ENCODE measurements around the gene LGR5.

Gene LGR5

DNA sequence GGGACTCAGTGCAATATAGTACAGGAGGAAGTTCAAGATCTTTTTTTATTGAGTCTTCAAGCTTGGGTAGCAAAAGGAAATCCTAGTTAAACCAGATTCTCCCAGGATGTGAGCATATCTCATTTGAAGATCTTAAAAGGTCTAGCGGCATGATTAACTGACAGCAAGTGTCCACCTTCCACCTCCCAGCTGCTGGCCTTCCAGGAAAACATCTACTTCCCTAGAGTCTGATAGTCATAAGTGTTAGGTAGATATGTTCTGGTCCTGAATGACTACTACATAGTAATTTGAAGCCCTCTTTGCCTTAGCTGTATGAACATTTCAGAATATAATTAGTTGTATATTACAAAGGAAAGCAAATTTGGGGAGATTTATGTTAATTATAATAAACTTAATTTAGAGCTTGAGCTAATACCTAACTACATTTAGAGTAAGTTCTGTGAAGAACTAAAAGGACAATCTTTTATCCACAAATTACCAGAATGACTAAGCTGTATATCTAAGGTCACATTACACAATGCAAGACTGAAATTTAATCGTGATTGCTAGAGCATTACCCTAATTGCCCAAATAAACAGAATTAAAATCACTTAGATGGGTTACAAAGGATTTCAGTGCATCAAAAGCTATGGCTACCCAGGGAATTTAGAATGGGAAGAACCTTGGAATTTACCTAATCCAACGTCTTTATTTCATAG is 9.9 kb downstream of the LGR5 start:
- Mint-ChIP-seq H3K4me1 (no peaks in the 10 kb centered on the region), H3K9me3 (no peaks in the 10 kb centered on the region), H3K36me3 (ENCODE audit: low read depth) (no peaks in the 10 kb centered on the region), H3K27ac (no peak overlapping the region), H3K27me3 (peaks cover 14% of the 10 kb centered on the region), H3K4me3 (no peak overlapping the region)
- no peak for DNase-seq
- ATAC-seq, result no peak

DNA sequence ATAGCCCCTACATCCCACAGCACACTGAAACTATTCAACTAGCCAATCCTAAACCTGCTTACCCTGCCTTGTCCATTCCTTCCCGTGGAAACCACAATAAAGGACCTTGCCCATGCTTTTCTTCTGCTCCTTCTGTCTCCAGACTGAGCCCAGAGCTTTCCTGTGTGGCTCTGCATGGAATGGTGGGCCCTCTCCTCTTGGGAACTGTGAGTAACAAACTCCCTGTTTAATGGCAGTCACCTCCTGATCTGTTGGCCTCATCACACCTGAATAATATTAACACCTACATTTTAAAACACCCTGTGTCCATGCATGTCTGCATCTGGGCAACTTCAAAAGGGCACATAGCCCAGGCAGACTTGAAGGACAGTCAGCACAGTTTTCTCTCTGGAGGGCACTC is 12.4 kb downstream of the LGR5 start:
- no peaks in the 10 kb centered on the region for H3K36me3 Mint-ChIP-seq (ENCODE audit: low read depth)
- no peaks in the 10 kb centered on the region for H3K9me3 Mint-ChIP-seq
- H3K4me3 Mint-ChIP-seq, result no peak overlapping the region
- peaks cover 11% of the 10 kb centered on the region for H3K27me3 Mint-ChIP-seq
- DNase-seq (no peak), ATAC-seq (no peak)
- H3K27ac Mint-ChIP-seq, result no peak overlapping the region
- H3K4me1 Mint-ChIP-seq, result no peaks in the 10 kb centered on the region

DNA sequence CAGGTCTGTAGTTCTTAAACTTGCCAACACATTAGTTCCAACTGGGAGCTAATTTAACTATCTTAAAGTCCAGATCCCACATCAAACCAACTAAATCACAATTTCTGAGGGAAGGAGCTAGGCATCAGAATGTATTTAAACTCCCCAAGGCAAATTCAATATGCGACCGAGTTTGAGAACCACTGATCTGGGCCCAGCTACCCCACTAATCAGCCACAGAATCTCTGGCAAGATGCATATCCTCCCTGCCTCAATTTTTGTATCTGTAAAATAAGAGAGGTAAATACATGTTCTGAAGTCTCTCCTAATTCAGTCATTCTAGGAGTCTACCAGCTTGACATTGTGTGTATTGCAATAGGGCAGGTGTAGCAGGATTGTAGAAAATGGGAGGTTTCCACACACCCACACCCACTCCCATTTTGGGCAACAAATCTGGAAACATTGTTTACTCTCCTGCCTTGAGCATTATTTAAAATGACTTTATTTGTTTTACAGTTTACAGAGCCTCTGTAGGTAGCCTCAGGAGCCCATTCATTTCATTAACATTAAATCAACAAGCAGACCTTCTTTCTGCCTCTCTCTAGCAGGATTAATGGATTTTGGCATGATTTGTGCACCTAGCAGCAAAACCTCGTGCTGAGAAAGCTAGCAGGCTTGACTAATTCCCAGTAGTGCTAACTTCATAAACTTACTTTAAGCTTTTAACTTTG is 15.6 kb downstream of the LGR5 start:
- Mint-ChIP-seq H3K9me3 (no peaks in the 10 kb centered on the region), H3K4me3 (no peak overlapping the region), H3K27ac (no peak overlapping the region), H3K4me1 (no peaks in the 10 kb centered on the region), H3K36me3 (ENCODE audit: low read depth) (no peaks in the 10 kb centered on the region), H3K27me3 (peaks cover 5% of the 10 kb centered on the region)
- ATAC-seq (no peak), DNase-seq (no peak)

DNA sequence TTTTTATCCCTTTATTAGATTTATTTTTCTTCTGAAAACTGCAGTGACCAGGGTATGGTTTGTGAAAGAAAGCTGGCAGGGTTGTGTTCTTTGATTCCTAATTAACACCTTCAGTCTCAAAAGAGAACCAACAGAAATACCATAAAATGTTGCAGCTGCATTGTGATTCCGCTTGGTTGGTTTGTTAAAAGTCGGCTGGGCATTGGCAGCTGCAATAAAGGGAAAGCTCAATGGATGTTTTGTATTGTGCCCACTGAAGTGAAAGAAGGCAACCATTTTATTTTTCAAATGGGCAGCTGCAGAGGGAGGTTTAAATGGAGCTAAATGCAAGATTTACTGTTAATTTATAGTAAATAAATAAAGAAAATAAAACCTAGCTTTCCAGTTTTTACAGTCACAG is 16.7 kb downstream of the LGR5 start:
- H3K4me1 Mint-ChIP-seq, result no peaks in the 10 kb centered on the region
- no peak overlapping the region for H3K27ac Mint-ChIP-seq

DNA sequence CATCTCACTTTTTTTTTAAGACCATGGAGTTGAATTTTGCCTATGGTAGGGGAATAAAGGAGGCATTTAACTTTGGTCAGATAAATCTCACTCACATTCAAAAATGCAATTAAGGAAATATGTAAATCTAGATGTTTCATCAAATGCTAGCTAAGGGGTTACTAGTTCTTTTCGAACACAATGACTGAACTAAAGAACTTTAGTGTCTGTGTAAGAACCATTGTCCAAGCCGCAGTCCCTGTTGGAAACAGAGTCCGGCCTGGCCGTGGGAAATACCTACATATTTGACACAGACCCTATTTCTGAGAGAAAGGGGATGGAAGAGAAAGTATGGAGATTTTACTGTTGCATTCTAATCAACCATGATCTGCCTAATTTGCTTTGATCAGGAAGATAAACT is 17.4 kb downstream of the LGR5 start:
- no peak for ATAC-seq
- no peaks in the 10 kb centered on the region for H3K4me1 Mint-ChIP-seq
- no peak overlapping the region for H3K27ac Mint-ChIP-seq
- no peaks in the 10 kb centered on the region for H3K9me3 Mint-ChIP-seq
- peaks cover 5% of the 10 kb centered on the region for H3K27me3 Mint-ChIP-seq
- no peaks in the 10 kb centered on the region for H3K36me3 Mint-ChIP-seq (ENCODE audit: low read depth)
- no peak overlapping the region for H3K4me3 Mint-ChIP-seq
- no peak for DNase-seq

More for the DNA sequence above, 16.7 kb downstream of the LGR5 start:
- Mint-ChIP-seq H3K4me3 (no peak overlapping the region), H3K27me3 (peaks cover 5% of the 10 kb centered on the region), H3K36me3 (ENCODE audit: low read depth) (no peaks in the 10 kb centered on the region), H3K9me3 (no peaks in the 10 kb centered on the region)
- ATAC-seq (no peak), DNase-seq (no peak)

DNA sequence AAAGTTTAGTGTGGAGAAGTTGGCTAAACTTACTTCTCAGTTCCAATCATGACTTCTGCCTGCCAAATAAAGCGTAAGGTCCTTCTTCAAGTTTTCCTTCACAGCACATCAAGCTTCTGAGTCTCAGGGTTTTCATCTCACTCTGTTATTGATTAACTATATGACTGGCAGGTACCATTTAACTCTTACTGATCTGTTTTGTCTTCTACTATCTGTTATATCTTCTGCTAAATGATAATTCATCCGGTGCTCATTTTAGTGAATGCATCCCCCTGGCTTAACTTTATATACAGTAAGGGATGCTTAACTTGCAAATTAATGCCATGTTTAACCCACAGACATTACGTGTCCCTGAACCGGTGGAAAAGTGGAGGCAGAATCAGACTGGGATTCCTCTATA is 20.7 kb downstream of the LGR5 start:
- no peaks in the 10 kb centered on the region for H3K9me3 Mint-ChIP-seq
- H3K4me1 Mint-ChIP-seq, result no peaks in the 10 kb centered on the region
- DNase-seq (no peak), ATAC-seq (no peak)
- H3K36me3 Mint-ChIP-seq (ENCODE audit: low read depth), result no peaks in the 10 kb centered on the region
- peaks cover 4% of the 10 kb centered on the region for H3K27me3 Mint-ChIP-seq
- no peak overlapping the region for H3K4me3 Mint-ChIP-seq
- no peak overlapping the region for H3K27ac Mint-ChIP-seq

DNA sequence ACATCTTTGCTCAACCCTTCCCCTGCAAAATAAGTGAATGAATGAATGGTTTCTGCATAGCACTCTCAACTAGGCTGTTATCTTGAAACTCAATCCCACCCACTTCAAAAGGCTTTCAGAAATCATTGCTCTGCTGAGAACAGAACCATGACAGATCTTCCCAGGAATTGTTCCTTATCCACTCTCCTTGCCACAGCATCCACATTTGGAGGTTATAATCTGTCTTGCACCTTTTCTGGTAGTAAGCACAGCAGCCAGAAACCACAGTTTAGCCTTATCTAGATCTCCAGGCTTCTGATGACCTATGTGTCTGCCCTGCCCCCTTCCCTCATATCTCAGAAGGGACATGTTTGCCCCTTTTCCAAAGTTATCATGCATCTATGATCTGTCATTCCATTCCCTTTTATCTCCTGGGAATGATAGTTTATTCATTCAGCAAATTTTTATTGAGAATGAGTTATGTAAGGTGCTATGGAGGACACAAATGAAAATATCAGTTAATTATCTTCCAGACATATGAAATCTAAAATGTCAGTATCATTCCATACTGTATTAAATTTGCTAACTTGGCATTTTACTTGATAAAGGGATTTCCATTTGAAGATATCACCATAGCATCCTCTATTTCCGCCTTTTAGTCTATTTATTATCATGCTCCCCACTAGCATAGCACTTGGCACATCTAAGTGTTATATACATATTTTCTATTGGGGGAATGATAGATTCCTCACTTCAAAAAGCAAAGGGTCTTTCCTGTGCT is 21.4 kb downstream of the LGR5 start:
- DNase-seq (no peak), ATAC-seq (no peak)
- no peaks in the 10 kb centered on the region for H3K4me1 Mint-ChIP-seq
- H3K9me3 Mint-ChIP-seq, result no peaks in the 10 kb centered on the region
- peaks cover 5% of the 10 kb centered on the region for H3K27me3 Mint-ChIP-seq
- no peak overlapping the region for H3K27ac Mint-ChIP-seq
- H3K4me3 Mint-ChIP-seq, result no peak overlapping the region
- H3K36me3 Mint-ChIP-seq (ENCODE audit: low read depth), result no peaks in the 10 kb centered on the region

DNA sequence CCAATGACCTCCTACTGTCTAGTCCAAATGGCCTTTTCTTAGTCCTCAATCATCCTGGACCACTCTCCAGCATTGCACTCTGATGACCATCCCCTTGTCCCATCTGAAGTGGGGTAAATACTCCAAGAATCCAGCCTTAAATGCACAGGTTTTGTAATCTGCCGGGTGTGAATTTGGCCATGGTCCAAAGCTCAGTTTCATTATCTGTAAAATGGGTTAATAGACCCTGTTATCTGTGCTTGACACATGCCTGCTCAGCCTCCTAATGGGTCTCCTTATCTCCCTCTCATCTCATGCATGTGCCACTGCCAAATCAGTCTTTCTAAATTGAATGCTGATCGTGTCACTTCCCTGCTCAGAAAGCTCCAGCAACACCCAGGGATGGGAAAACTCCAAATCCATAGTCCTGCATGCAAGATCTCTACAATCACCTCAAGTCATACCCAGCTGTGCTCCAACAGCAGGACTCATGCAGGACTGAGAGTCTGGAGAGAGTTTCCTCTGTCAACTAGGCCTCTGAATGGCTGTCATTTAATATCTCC is 22.3 kb downstream of the LGR5 start:
- Mint-ChIP-seq H3K4me3 (no peak overlapping the region), H3K36me3 (ENCODE audit: low read depth) (no peaks in the 10 kb centered on the region), H3K9me3 (no peaks in the 10 kb centered on the region), H3K27ac (no peak overlapping the region), H3K4me1 (no peaks in the 10 kb centered on the region), H3K27me3 (peaks cover 5% of the 10 kb centered on the region)
- DNase-seq, result no peak
- ATAC-seq, result no peak

DNA sequence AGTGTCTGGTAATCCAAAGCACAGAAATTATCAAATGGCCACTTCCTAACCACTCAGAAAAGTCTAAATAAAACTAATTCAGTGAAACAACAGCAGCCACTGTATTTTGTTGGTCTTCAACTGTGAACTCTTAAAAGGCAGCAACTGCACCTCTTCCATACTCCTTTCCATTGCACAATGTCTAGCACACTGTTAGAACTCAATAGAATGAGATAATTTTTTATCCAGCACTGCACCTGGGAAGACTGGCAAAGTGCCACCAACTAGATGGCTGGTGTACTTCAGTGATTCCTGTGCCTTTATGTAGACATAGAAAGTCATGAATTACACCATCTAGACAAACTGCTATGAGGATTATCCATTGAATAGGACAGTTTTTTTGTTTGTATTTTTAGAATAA is 26.2 kb downstream of the LGR5 start:
- ATAC-seq, result no peak
- H3K27me3 Mint-ChIP-seq, result peaks cover 5% of the 10 kb centered on the region
- H3K4me3 Mint-ChIP-seq, result no peak overlapping the region
- H3K9me3 Mint-ChIP-seq, result no peaks in the 10 kb centered on the region
- H3K36me3 Mint-ChIP-seq (ENCODE audit: low read depth), result no peaks in the 10 kb centered on the region
- H3K4me1 Mint-ChIP-seq, result no peaks in the 10 kb centered on the region
- no peak overlapping the region for H3K27ac Mint-ChIP-seq
- DNase-seq, result no peak

DNA sequence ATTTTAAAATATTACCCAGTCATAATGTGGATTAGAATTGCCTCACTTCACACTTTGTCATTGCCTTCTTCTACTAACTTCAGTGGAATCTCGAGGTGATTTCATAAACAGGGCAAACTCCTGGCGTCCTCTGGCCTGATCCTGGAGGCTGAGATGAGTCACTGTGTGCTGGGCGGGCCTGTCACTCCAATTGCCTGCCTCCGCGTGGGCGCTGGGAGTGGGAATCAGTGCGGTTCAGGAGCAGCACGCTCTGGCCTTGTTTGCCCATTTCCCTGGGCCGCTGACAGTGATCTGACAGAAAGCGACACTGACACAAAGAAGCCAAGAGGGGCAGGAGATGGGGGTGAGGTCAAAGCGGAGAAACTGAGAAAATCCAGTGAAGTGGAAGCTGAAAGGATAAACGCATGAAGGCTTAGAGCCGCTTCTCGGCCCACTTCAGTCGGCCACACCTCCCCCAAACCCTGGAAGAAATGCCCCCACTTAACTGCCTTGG is 29.7 kb downstream of the LGR5 start:
- Mint-ChIP-seq H3K36me3 (ENCODE audit: low read depth) (no peaks in the 10 kb centered on the region), H3K9me3 (no peaks in the 10 kb centered on the region), H3K27me3 (peaks cover 4% of the 10 kb centered on the region), H3K4me1 (no peaks in the 10 kb centered on the region), H3K4me3 (no peak overlapping the region), H3K27ac (no peak overlapping the region)
- DNase-seq, result no peak
- ATAC-seq, result no peak

DNA sequence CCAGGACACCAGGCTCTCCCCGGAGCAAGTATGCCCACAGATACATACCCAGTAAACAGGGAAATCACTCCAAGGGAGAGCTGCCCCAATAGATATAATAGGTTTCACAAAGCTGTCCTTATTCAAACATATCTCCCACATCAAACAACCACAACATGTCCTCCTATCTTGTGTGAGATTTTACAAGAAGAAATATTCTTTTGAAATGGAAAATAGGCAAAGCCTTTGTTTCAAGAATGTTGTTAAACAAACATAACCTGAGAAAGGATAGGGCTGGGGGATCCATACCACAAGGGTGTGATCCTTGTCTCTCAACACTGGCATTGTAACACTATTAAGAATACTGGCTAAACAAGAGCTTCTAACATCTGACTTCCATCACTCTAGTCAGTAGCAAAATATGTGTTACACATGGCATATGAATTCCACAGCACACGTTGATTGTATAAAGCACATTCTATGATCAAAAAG is 32.9 kb downstream of the LGR5 start:
- Mint-ChIP-seq H3K4me3 (no peak overlapping the region), H3K4me1 (no peaks in the 10 kb centered on the region), H3K9me3 (no peaks in the 10 kb centered on the region), H3K27me3 (no peaks in the 10 kb centered on the region), H3K36me3 (ENCODE audit: low read depth) (no peaks in the 10 kb centered on the region), H3K27ac (no peak overlapping the region)
- no peak for ATAC-seq
- DNase-seq, result no peak

DNA sequence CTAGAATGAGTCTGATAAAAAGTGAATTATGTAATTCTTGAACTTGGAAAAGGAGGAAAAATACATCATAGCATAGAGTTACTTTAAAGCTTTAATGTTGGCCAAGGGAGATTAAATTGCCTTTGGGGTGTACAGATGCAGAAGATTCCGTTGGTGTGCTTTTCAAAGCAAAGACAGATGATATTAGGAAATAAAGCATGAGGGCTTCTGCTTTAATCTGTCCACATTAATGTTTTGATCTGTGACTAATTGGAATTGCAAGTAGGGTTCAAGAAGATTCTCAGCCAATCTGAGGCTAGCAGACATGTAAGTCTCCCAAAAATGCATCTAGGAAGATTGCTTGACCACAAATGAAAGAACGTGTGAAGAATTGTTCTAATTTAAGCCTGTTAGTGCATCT is 35.2 kb downstream of the LGR5 start:
- Mint-ChIP-seq H3K4me1 (no peaks in the 10 kb centered on the region), H3K27me3 (no peaks in the 10 kb centered on the region), H3K27ac (no peak overlapping the region), H3K9me3 (no peaks in the 10 kb centered on the region), H3K36me3 (ENCODE audit: low read depth) (no peaks in the 10 kb centered on the region), H3K4me3 (no peak overlapping the region)
- no peak for ATAC-seq
- no peak for DNase-seq

DNA sequence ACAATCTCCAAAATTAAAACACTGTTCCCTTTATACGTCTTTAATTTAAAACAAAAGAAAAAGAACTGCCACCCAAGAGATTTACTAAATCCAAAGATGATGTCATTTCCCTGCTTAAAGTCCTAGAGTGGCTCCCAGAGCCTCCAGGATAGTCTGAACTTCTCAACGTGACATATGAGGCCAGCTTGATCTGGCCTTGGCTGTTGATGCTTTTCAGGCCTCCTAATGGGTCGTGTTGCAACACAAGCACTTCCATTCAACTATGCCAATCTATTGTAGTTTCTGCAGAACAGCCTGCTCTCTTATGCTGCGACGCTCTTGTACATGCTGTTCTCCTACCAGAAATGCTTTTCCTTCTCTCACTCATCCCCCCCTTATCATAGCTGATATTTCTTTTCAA is 35.7 kb downstream of the LGR5 start:
- no peak overlapping the region for H3K27ac Mint-ChIP-seq
- DNase-seq, result no peak
- H3K4me3 Mint-ChIP-seq, result no peak overlapping the region
- ATAC-seq, result no peak
- H3K27me3 Mint-ChIP-seq, result no peaks in the 10 kb centered on the region
- no peaks in the 10 kb centered on the region for H3K4me1 Mint-ChIP-seq
- H3K9me3 Mint-ChIP-seq, result no peaks in the 10 kb centered on the region
- no peaks in the 10 kb centered on the region for H3K36me3 Mint-ChIP-seq (ENCODE audit: low read depth)

DNA sequence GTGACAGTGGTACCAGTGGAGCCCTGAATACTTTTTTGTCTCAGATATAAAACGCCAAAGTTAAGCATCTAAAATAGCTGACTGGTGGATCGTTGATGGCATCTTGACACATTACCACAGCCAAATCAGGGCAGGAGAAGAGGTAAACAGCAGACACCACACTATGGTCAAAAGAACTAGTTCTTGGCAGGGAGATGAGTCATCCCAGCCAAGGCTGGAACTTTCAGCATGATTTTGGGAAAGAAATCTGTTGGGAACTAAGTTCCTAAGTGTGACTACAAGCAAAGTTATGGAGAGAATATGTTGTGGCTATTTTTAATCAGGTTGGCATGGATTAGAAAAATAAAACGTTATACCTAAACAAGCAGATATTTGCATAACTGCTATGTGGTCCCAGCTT is 36.9 kb downstream of the LGR5 start:
- ATAC-seq (no peak), DNase-seq (no peak)
- no peak overlapping the region for H3K27ac Mint-ChIP-seq
- H3K4me1 Mint-ChIP-seq, result no peaks in the 10 kb centered on the region
- no peaks in the 10 kb centered on the region for H3K9me3 Mint-ChIP-seq
- no peak overlapping the region for H3K4me3 Mint-ChIP-seq
- no peaks in the 10 kb centered on the region for H3K27me3 Mint-ChIP-seq
- H3K36me3 Mint-ChIP-seq (ENCODE audit: low read depth), result no peaks in the 10 kb centered on the region

DNA sequence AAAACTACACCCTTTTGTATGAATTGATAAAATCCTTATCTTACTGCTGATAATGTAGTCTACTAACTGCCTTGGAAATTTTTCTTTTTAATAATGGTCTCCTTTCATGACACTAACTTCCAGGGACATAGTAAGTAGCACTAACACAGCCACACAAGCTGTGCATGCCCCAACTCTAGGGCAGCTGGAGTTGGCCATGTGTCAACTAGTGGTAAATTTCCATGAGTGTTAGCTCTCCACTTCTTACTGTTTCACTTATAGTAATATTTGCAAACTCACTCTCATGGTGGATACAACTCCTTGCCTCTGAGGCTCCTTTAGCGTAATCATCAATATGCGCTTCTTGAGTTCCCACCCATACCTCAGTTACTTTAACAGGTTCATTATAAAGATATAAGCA is 38.0 kb downstream of the LGR5 start:
- Mint-ChIP-seq H3K4me1 (no peaks in the 10 kb centered on the region), H3K9me3 (no peaks in the 10 kb centered on the region), H3K27ac (no peak overlapping the region), H3K36me3 (ENCODE audit: low read depth) (no peaks in the 10 kb centered on the region), H3K4me3 (no peak overlapping the region), H3K27me3 (no peaks in the 10 kb centered on the region)
- DNase-seq (no peak), ATAC-seq (no peak)
